Measurements from ENCODE around the gene DIP2C.

The DIP2C gene

DNA sequence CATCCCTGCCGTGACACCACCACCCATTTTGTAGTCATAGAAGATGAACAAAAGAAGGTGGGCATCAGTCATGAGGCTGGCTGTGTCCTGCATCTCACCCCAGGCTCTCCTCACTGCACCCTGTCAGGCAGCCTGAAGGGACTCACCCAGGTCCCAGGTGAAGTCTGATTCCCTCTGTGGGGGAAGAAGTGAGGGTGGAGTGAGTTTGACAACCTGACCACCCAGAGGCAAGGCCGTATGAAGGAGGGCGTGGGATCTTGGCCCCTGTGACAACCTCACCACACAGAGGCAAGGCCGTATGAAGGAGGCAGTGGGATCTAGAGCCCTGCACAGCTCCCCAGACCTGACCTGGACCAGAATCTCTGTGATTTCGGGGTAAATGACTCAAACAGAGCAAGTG is 152.5 kb downstream of the DIP2C start:
- CTCF ChIA-PET, result no interaction called here
- TF ChIP-seq TARDBP (IDR thresholded peaks at IDR 0.05), result no peak
- no peak for TF ChIP-seq ARNT (IDR thresholded peaks at IDR 0.05)
- TF ChIP-seq BHLHE40 (IDR thresholded peaks at IDR 0.05; ENCODE audit: borderline replicate concordance), result no peak
- TF ChIP-seq, protein P1, sequence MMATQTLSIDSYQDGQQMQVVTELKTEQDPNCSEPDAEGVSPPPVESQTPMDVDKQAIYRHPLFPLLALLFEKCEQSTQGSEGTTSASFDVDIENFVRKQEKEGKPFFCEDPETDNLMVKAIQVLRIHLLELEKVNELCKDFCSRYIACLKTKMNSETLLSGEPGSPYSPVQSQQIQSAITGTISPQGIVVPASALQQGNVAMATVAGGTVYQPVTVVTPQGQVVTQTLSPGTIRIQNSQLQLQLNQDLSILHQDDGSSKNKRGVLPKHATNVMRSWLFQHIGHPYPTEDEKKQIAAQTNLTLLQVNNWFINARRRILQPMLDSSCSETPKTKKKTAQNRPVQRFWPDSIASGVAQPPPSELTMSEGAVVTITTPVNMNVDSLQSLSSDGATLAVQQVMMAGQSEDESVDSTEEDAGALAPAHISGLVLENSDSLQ (IDR thresholded peaks at IDR 0.05), result no peak
- no peak for DNase-seq (ENCODE audit: extremely low spot score)
- POLR2A ChIA-PET, result no interaction called here

DNA sequence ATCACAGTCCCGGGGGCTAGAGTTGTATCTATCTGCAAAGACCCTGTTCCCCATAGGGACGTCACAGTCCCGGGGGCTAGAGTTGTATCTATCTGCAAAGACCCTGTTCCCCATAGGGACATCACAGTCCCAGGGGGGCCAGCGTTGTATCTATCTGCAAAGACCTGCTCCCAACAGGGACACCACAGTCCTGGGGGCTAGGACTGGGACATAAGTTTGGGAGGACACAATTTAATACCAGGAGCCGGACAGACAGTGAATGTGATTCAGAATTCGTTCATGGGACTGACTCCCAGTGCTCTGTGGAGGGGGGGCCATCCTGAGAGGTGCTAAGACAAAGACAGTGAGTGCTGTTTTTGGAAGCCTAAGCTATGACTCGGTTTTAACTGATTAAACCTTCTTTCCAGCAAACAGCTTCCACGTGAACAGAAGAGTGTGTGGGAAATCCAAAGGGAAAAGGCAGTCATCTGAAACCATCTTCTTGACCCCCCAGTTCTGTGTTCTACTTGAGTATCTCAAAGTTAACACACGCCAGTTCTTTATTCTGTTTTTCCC is 153.0 kb downstream of the DIP2C start:
- no peak for DNase-seq (ENCODE audit: extremely low spot score)
- CTCF ChIA-PET, result no interaction called here
- POLR2A ChIA-PET, result no interaction called here
- TF ChIP-seq, protein P1 (IDR thresholded peaks at IDR 0.05), result no peak
- TF ChIP-seq FOXM1 (IDR thresholded peaks at IDR 0.05; ENCODE audit: borderline replicate concordance) (no peak), SP1 (IDR thresholded peaks at IDR 0.05) (no peak), ZNF384 (IDR thresholded peaks at IDR 0.05) (no peak), L3MBTL2 (conservative IDR thresholded peaks at IDR 0.05) (no peak)

DNA sequence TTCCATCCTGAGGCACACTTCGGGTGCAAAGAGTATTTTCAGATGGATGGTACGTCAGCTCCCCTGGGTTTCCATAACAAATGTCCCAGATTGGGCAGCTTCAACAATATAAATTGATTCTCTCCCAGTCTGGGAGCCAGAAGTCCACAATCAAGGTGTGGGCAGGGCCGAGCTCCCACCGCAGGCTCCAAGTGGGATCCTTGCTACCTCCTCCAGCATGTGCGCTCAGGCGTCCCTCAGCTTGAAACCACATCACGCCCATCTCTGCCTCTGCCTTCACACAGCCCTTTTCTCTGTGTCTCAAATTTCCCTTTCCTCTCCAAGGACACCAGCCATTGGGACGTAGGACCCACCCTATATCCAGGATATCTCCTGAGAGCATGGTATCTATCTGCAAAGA is 153.5 kb downstream of the DIP2C start:
- TF ChIP-seq ZNF384 (IDR thresholded peaks at IDR 0.05), result no peak
- TF ChIP-seq FOXK2 (IDR thresholded peaks at IDR 0.05), result no peak
- no peak for TF ChIP-seq NFRKB (IDR thresholded peaks at IDR 0.05)
- TF ChIP-seq SP1 (IDR thresholded peaks at IDR 0.05), result no peak
- TF ChIP-seq ELF4 (IDR thresholded peaks at IDR 0.05), result no peak
- TF ChIP-seq, protein P1 (IDR thresholded peaks at IDR 0.05), result no peak
- no peak for TF ChIP-seq L3MBTL2 (conservative IDR thresholded peaks at IDR 0.05)
- no peak for TF ChIP-seq BHLHE40 (IDR thresholded peaks at IDR 0.05; ENCODE audit: borderline replicate concordance)
- no peak for DNase-seq (ENCODE audit: extremely low spot score)
- ChIA-PET CTCF (no interaction called here), POLR2A (no interaction called here)

DNA sequence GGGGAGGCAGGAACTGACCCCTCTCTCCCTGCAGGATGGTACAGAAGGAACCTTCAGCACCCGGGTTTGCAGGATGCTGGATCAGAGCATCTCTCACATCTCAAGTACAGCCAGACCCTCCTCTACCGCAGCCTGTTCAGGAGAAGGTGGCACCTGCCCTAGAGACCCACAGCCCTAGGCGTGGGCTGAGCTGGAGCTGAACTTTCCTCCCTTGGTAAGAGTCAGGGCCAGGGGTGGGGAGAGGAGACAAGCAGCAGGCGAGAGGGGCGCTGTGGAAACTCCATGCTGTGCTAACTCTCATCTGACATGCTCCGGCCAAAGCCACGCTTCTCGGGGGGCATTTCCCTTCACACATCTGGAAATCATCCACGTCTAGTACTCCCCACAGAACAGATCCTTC is 154.4 kb downstream of the DIP2C start:
- TF ChIP-seq SUZ12 (IDR thresholded peaks at IDR 0.05) (no peak), TARDBP (IDR thresholded peaks at IDR 0.05) (no peak)
- ChIA-PET CTCF (no interaction called here), POLR2A (no interaction called here)
- no peak for DNase-seq (ENCODE audit: extremely low spot score)

- CTCF ChIA-PET, result no interaction called here
- no peak for DNase-seq (ENCODE audit: extremely low spot score)
- POLR2A ChIA-PET, result no interaction called here
- no peak for TF ChIP-seq FOXM1 (IDR thresholded peaks at IDR 0.05; ENCODE audit: borderline replicate concordance)
- no peak for TF ChIP-seq FOXA1 (IDR thresholded peaks at IDR 0.05)
- TF ChIP-seq, protein P1 (IDR thresholded peaks at IDR 0.05), result no peak
- no peak for TF ChIP-seq SP1 (IDR thresholded peaks at IDR 0.05)
- no peak for TF ChIP-seq HDGF (IDR thresholded peaks at IDR 0.05; ENCODE audit: borderline replicate concordance)
- no peak for TF ChIP-seq SUZ12 (IDR thresholded peaks at IDR 0.05)
- no peak for TF ChIP-seq L3MBTL2 (conservative IDR thresholded peaks at IDR 0.05)
- no peak for TF ChIP-seq TARDBP (IDR thresholded peaks at IDR 0.05)
- no peak for TF ChIP-seq CTBP1 (IDR thresholded peaks at IDR 0.05; ENCODE audit: borderline replicate concordance)
- no peak for TF ChIP-seq NFRKB (IDR thresholded peaks at IDR 0.05)
- TF ChIP-seq ELF4 (IDR thresholded peaks at IDR 0.05), result no peak
- no peak for TF ChIP-seq ZNF384 (IDR thresholded peaks at IDR 0.05)
- TF ChIP-seq LEF1 (IDR thresholded peaks at IDR 0.05; ENCODE audit: borderline replicate concordance), result no peak
These were observed 155.4 kb downstream of the DIP2C start for GRCh38 chr10:534047-534566.

DNA sequence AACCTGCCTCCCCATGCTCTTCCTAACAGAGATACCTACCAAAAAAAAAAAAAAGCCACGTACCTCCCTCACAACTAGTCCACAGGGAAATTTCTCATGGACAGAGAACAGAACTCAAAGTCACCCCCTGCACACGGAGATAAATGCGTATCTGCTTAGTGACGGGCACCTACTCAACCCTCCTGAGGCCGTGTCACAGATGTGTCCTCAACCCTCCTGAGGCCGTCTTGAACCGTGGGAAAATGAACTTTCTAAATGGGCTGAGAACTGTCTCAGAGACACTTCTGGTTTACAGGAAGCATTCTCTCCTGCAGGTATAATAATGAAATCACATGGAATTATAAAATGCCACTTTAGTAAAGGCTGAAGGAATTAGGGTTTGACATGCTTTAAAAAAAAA is 155.9 kb downstream of the DIP2C start:
- POLR2A ChIA-PET, result no interaction called here
- TF ChIP-seq HDGF (IDR thresholded peaks at IDR 0.05; ENCODE audit: borderline replicate concordance) (no peak), SUZ12 (IDR thresholded peaks at IDR 0.05) (no peak), TARDBP (IDR thresholded peaks at IDR 0.05) (no peak), SP1 (IDR thresholded peaks at IDR 0.05) (no peak), NFRKB (IDR thresholded peaks at IDR 0.05) (no peak), LEF1 (IDR thresholded peaks at IDR 0.05; ENCODE audit: borderline replicate concordance) (no peak), L3MBTL2 (conservative IDR thresholded peaks at IDR 0.05) (no peak), FOXK2 (IDR thresholded peaks at IDR 0.05) (no peak), ZNF384 (IDR thresholded peaks at IDR 0.05) (no peak), FOXA1 (IDR thresholded peaks at IDR 0.05) (no peak), FOXM1 (IDR thresholded peaks at IDR 0.05; ENCODE audit: borderline replicate concordance) (no peak), ARNT (IDR thresholded peaks at IDR 0.05) (no peak), ELF4 (IDR thresholded peaks at IDR 0.05) (no peak), CTBP1 (IDR thresholded peaks at IDR 0.05; ENCODE audit: borderline replicate concordance) (no peak), BHLHE40 (IDR thresholded peaks at IDR 0.05; ENCODE audit: borderline replicate concordance) (no peak)
- TF ChIP-seq, protein P1 (IDR thresholded peaks at IDR 0.05), result no peak
- no peak for DNase-seq (ENCODE audit: extremely low spot score)
- CTCF ChIA-PET, result no interaction called here

Measured in HEK293T (cell line).